ENCODE results near the gene PCDHGA3.
"Not testable (repeated sequence)": the region's sequence is repeated elsewhere in the genome, so short reads cannot be mapped to it uniquely, and the experiment has no call there.

- TF ChIP-seq CTCF (conservative IDR thresholded peaks at IDR 0.05; ENCODE audit: low read depth in 2 of 2); EZH2 (IDR thresholded peaks at IDR 0.05; ENCODE audit: low read depth, unreplicated experiment); POLR2AphosphoS5 (IDR thresholded peaks at IDR 0.05; ENCODE audit: low read depth); REST (IDR thresholded peaks at IDR 0.05; ENCODE audit: unreplicated experiment); ZNF114 (CRISPR knock-in tag; IDR thresholded peaks at IDR 0.05); CREB1 (CRISPR knock-in tag; IDR thresholded peaks at IDR 0.05; ENCODE audit: low read depth); JUNB (IDR thresholded peaks at IDR 0.05; ENCODE audit: unreplicated experiment); EZH2phosphoT487 (IDR thresholded peaks at IDR 0.05; ENCODE audit: unreplicated experiment); ZNF331 (CRISPR knock-in tag; IDR thresholded peaks at IDR 0.05; ENCODE audit: low read depth); ETS1 (IDR thresholded peaks at IDR 0.05); ZNF462 (CRISPR knock-in tag; IDR thresholded peaks at IDR 0.05): not testable (repeated sequence)
These were observed 11.1 kb upstream of the PCDHGA3 start for GRCh38 chr5:141332571-141332970.

All from GM23338 (cell line).